T-cell (primary cell): Measurements from ENCODE around the gene SLC27A3. TPM values are rescaled to one million over a fixed set of nuclear protein-coding genes. Genes with fewer than 3 reads are reported as not detected.

ENCODE experiments used
- ATAC-seq, 4 experiments: fragments of 200-7000 bp in 3 of 4; fragments of 150-1000 bp in 1 of 4; cut with Tn5 transposase; replicated peaks in 1 of 4; 1 replicate in 3 of 4; 2 replicates in 1 of 4; pipeline ENCODE4 v1.10.0; 2021; ENCODE audit warnings: moderate library complexity in 3 of 4, mild to moderate bottlenecking in 2 of 4, moderate number of reproducible peaks in 1 of 4
- CTCF ChIA-PET, 2 donors: fragments of 300-600 bp; sonication (Branson Sonifier 250); formaldehyde crosslinking; loops; one replicate each; lab custom pipeline; 2022; ENCODE audit warnings: antibody characterized with exemption in 2 of 2; lab: Charles Lee
- POLR2A ChIA-PET, 2 donors: fragments of 300-600 bp; sonication (Branson Sonifier 250); formaldehyde crosslinking; loops; one replicate each; lab custom pipeline; 2022; ENCODE audit warnings: antibody characterized with exemption in 2 of 2; lab: Charles Lee
- DNase-seq, 35 experiments: peaks; one replicate each; pipeline versions ENCODE4 v3.0.0 to v3.0.0-alpha.2; 2013 to 2023
- H3K27ac ChIP-seq: one replicate; pipeline ENCODE4 v1.5.1; 2013; ENCODE audit warnings: low read length
- H3K27me3 ChIP-seq, 2 experiments: replicated peaks in 1 of 2; 1 replicate in 1 of 2; 2 replicates in 1 of 2; pipeline versions ENCODE4 v1.6.1 to v1.7.0; 2013; ENCODE audit warnings: low read length in 1 of 2, mixed read lengths in 1 of 2; ENCODE audit not compliant: control insufficient read depth in 2 of 2, insufficient read depth in 2 of 2; ENCODE audit errors: extremely low read depth in 1 of 2
- H3K36me3 ChIP-seq, 2 donors: 1 replicate in 1 of 2; 2 replicates in 1 of 2; pipeline versions ENCODE4 v1.6.1 to v1.7.0; 2013; ENCODE audit warnings: low read length in 1 of 2; ENCODE audit not compliant: control insufficient read depth in 2 of 2, insufficient read depth in 1 of 2; ENCODE audit errors: extremely low read depth in 1 of 2
- H3K4me1 ChIP-seq, 2 experiments: 1 replicate in 1 of 2; 2 replicates in 1 of 2; pipeline versions ENCODE4 v1.6.1 to v1.7.0; 2013; ENCODE audit warnings: low read length in 2 of 2, mixed read lengths in 1 of 2; ENCODE audit not compliant: insufficient read depth in 2 of 2, control insufficient read depth in 1 of 2; ENCODE audit errors: extremely low read depth in 1 of 2
- H3K4me3 ChIP-seq, 2 donors: 1 replicate in 1 of 2; 2 replicates in 1 of 2; pipeline versions ENCODE4 v1.5.1 to v1.7.0; 2013; ENCODE audit warnings: mild to moderate bottlenecking in 2 of 2, low read length in 1 of 2, moderate library complexity in 1 of 2; ENCODE audit not compliant: control insufficient read depth in 1 of 2; ENCODE audit errors: extremely low read depth in 1 of 2
- H3K9me3 ChIP-seq: 2 replicates; pipeline ENCODE4 v1.7.0; 2013
- H3K27ac Mint-ChIP-seq, 2 donors: one replicate each; pipeline ENCODE4 v1.8.0; 2020 to 2021; ENCODE audit warnings: mild to moderate bottlenecking in 2 of 2, mixed read lengths in 2 of 2
- H3K27me3 Mint-ChIP-seq, 2 donors: one replicate each; pipeline ENCODE4 v1.8.0; 2021 to 2022; ENCODE audit warnings: mixed read lengths in 2 of 2
- H3K36me3 Mint-ChIP-seq: one replicate; pipeline ENCODE4 v1.8.0; 2021; ENCODE audit warnings: mixed read lengths
- H3K4me1 Mint-ChIP-seq, 3 donors: one replicate each; pipeline ENCODE4 v1.8.0; 2020 to 2022; ENCODE audit warnings: mixed read lengths in 3 of 3, mild to moderate bottlenecking in 1 of 3
- H3K4me3 Mint-ChIP-seq, 3 donors: one replicate each; pipeline ENCODE4 v1.8.0; 2020 to 2022; ENCODE audit warnings: mild to moderate bottlenecking in 3 of 3, mixed read lengths in 3 of 3, moderate library complexity in 3 of 3
- H3K9me3 Mint-ChIP-seq, 3 donors: one replicate each; pipeline ENCODE4 v1.8.0; 2020 to 2022; ENCODE audit warnings: mixed read lengths in 3 of 3
- WGBS: methylation state at CpG from one replicate; pipeline ENCODE4 v1.1.5; 2013; ENCODE audit warnings: missing lambda C conversion rate; ENCODE audit not compliant: insufficient coverage; 5-methylcytosine and 5-hydroxymethylcytosine counted together
- total RNA-seq, 35 experiments: library from RNA in 6 of 35; stranded (reverse) in 6 of 35; fragments of 120-200 nt in 1 of 35; gene quantifications; one replicate each; pipeline versions ENCODE4 v1.2.1 to v1.2.4 and lab custom pipeline; 2013 to 2026

The SLC27A3 gene, protein sequence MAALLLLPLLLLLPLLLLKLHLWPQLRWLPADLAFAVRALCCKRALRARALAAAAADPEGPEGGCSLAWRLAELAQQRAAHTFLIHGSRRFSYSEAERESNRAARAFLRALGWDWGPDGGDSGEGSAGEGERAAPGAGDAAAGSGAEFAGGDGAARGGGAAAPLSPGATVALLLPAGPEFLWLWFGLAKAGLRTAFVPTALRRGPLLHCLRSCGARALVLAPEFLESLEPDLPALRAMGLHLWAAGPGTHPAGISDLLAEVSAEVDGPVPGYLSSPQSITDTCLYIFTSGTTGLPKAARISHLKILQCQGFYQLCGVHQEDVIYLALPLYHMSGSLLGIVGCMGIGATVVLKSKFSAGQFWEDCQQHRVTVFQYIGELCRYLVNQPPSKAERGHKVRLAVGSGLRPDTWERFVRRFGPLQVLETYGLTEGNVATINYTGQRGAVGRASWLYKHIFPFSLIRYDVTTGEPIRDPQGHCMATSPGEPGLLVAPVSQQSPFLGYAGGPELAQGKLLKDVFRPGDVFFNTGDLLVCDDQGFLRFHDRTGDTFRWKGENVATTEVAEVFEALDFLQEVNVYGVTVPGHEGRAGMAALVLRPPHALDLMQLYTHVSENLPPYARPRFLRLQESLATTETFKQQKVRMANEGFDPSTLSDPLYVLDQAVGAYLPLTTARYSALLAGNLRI
- 10 to 100 TPM; 11.0 to 24.5 (median 18.9) TPM for total RNA-seq
- total RNA-seq (2013) = 16.5 TPM
- 1.4 to 40.9 (median 8.9) reads per million in 29 experiments for total RNA-seq (lab: John Stamatoyannopoulos, UW)

GRCh38 chr1:153774780-153775457, at the start of gene SLC27A3:
Gene SLC27A3, plus strand, starts transcription at chr1:153775407. Its CDS starts 91 bp downstream, at chr1:153775498.
- peaks cover 8% of the 10 kb centered on the region for H3K36me3 Mint-ChIP-seq
- POLR2A ChIA-PET = interaction anchor here in 1 of 2 donors (0.8 to 1.1 kb wide), 3 partner anchors 149 to 383 kb away, joined by 3 to 7 read pairs (median 6); partner anchors contain the start of gene CREB3L4
- H3K36me3 ChIP-seq = peaks cover 5 to 19% of the 10 kb centered on the region in 2 donors
- H3K4me1 ChIP-seq = peaks cover 0 to 43% of the 10 kb centered on the region in 2 experiments
- H3K27ac Mint-ChIP-seq = peak within 1 kb of the TSS; percentile 84 to 89
- H3K27ac ChIP-seq = peak within 1 kb of the TSS; percentile 63
- H3K9me3 Mint-ChIP-seq = no peaks in the 10 kb centered on the region
- no peaks in the 10 kb centered on the region for H3K27me3 Mint-ChIP-seq
- H3K9me3 ChIP-seq = no peaks in the 10 kb centered on the region
- 15% methylated on average over 24 of the region's 35 CpGs for WGBS
- peak within 1 kb of the TSS; percentile 69 to 72 for H3K4me3 ChIP-seq
- ATAC-seq = peak; percentile 29 to 43 (median 35)
- CTCF ChIA-PET = interaction anchor here in 1 of 2 donors (0.6 kb wide), 1 partner anchor 9 kb away, joined by 4 read pairs; no protein-coding TSS in a partner anchor
- peaks cover 18 to 35% (median 25%) of the 10 kb centered on the region in 3 donors for H3K4me1 Mint-ChIP-seq
- DNase-seq = peak in 2 of 35 experiments; percentile 10 to 20
- H3K4me3 Mint-ChIP-seq = peak within 1 kb of the TSS; percentile 80 to 83 (median 81)
- no peaks in the 10 kb centered on the region for H3K27me3 ChIP-seq

GRCh38 chr1:153727463-153728304, 47.5 kb upstream of the SLC27A3 start, which contains the start of gene INTS3:
Gene INTS3, plus strand, starts transcription at chr1:153728050. Its CDS starts 585 bp downstream, at chr1:153728635.
- H3K27ac Mint-ChIP-seq = peak within 1 kb of the TSS; percentile 98 to 99
- peak; percentile 98 to 100 (median 98) for ATAC-seq
- POLR2A ChIA-PET = interaction anchor here (0.5 to 1.4 kb wide), 8 partner anchors 11 to 494 kb away, joined by 3 to 10 read pairs (median 4); partner anchors contain the start of genes CHTOP (in 1 of the 2), CREB3L4 (in 1 of the 2), RPS27 (in 1 of the 2) and SNAPIN (in 1 of the 2)

DNA sequence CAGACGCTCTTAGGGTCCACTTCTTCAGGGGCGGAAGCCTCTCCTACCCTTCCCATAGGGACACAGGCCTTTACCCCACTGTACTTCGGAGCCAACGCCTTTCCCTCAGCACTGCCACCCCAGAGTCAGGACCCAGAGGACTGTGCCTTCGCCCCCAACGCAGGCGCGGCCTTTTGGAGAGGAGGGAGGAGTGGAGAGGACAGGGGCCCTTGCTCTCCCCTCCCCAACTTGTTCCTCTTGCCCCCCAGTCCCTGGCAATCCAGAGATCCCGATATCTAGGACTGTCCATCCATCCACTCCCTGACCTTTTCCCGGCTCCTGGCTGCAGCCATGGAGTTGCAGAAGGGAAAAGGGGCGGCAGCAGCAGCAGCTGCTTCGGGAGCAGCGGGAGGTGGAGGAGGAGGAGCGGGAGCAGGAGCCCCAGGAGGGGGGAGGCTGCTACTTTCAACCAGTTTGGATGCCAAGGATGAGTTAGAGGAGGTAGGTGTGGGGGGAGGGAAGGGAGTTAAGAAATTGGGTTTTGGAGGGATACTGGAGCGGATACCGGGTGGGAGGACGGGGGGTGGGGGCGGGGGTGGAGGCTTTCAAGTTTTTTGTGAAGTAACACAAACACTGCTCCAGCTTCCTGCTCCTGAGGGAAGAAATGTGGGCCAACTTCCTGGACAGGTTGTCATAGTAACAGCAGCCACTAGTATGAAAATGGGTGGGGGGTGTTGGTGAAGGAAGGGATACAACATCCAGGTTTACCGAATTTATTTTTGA, 46.7 kb upstream of the SLC27A3 start:
- H3K9me3 ChIP-seq = no peaks in the 10 kb centered on the region
- ChIA-PET CTCF (interaction anchor here (0.9 to 1.0 kb wide), 2 partner anchors 39 to 95 kb away, joined by 3 to 6 read pairs; partner anchors contain the start of gene CHTOP (in 1 of the 2)), POLR2A (interaction anchor here (0.7 to 1.4 kb wide), 4 partner anchors 95 to 493 kb away, joined by 3 to 10 read pairs (median 4); partner anchors contain the start of genes CHTOP (in 1 of the 2) and RPS27 (in 1 of the 2))
- ATAC-seq (peak in 1 of 4 experiments; percentile 13), DNase-seq (peak in 29 of 35 experiments; percentile 3 to 42 (median 25))
- Mint-ChIP-seq H3K27me3 (no peaks in the 10 kb centered on the region), H3K36me3 (peaks cover 6% of the 10 kb centered on the region), H3K4me1 (peaks cover 24 to 32% (median 31%) of the 10 kb centered on the region in 3 donors), H3K27ac (peak overlapping the region; percentile 98 to 99), H3K9me3 (no peaks in the 10 kb centered on the region), H3K4me3 (peak overlapping the region; percentile 91 to 95 (median 91))
- H3K27ac ChIP-seq = peak overlapping the region; percentile 95
- no peaks in the 10 kb centered on the region for H3K27me3 ChIP-seq
- WGBS = 0% methylated on average over 4 of the region's 19 CpGs
- peaks cover 8 to 26% of the 10 kb centered on the region in 2 experiments for H3K4me1 ChIP-seq
- peak overlapping the region; percentile 82 to 92 for H3K4me3 ChIP-seq
- H3K36me3 ChIP-seq = peaks cover 0 to 4% of the 10 kb centered on the region in 2 donors

More at GRCh38 chr1:153727463-153728304, 47.5 kb upstream of the SLC27A3 start, which contains the start of gene INTS3:
- H3K4me1 Mint-ChIP-seq = peaks cover 24 to 32% (median 31%) of the 10 kb centered on the region in 3 donors
- H3K4me3 ChIP-seq = peak within 1 kb of the TSS; percentile 82 to 92
- peak within 1 kb of the TSS; percentile 91 to 95 (median 91) for H3K4me3 Mint-ChIP-seq
- WGBS = 1% methylated on average over 26 of the region's 49 CpGs
- peak within 1 kb of the TSS; percentile 95 for H3K27ac ChIP-seq
- peaks cover 0 to 4% of the 10 kb centered on the region in 2 donors for H3K36me3 ChIP-seq
- peaks cover 8 to 26% of the 10 kb centered on the region in 2 experiments for H3K4me1 ChIP-seq
- H3K36me3 Mint-ChIP-seq = peaks cover 6% of the 10 kb centered on the region
- no peaks in the 10 kb centered on the region for H3K27me3 Mint-ChIP-seq
- H3K9me3 ChIP-seq = no peaks in the 10 kb centered on the region
- peak; percentile 97 to 100 (median 100) for DNase-seq
- H3K9me3 Mint-ChIP-seq = no peaks in the 10 kb centered on the region
- CTCF ChIA-PET = interaction anchor here (0.6 to 1.0 kb wide), 4 partner anchors 38 to 94 kb away, joined by 3 to 6 read pairs (median 5); partner anchors contain the start of gene CHTOP (in 1 of the 2)
- H3K27me3 ChIP-seq = no peaks in the 10 kb centered on the region

GRCh38 chr1:153730468-153730988, 44.7 kb upstream of the SLC27A3 start:
- H3K27ac Mint-ChIP-seq = peak overlapping the region; percentile 69 to 74
- peaks cover 24 to 45% (median 41%) of the 10 kb centered on the region in 3 donors for H3K4me1 Mint-ChIP-seq
- WGBS = 70% methylated on average over 4 of the region's 5 CpGs

More at GRCh38 chr1:153730468-153730988, 44.7 kb upstream of the SLC27A3 start:
- Mint-ChIP-seq H3K36me3 (peaks cover 10% of the 10 kb centered on the region), H3K4me3 (no peak overlapping the region), H3K27me3 (no peaks in the 10 kb centered on the region), H3K9me3 (no peaks in the 10 kb centered on the region)
- DNase-seq (no peak), ATAC-seq (no peak)
- H3K27ac ChIP-seq = no peak overlapping the region
- H3K36me3 ChIP-seq = peaks cover 0 to 4% of the 10 kb centered on the region in 2 donors
- ChIA-PET POLR2A (no interaction called here), CTCF (no interaction called here)
- H3K4me1 ChIP-seq = peaks cover 8 to 26% of the 10 kb centered on the region in 2 experiments
- H3K27me3 ChIP-seq = no peaks in the 10 kb centered on the region
- no peak overlapping the region for H3K4me3 ChIP-seq
- H3K9me3 ChIP-seq = no peaks in the 10 kb centered on the region
